HCT116 (cell line): ENCODE results near the gene EPPIN. TPM values are rescaled to one million over a fixed set of nuclear protein-coding genes. Genes with fewer than 3 reads are reported as not detected.

Experiments
- ATAC-seq: fragments of 200-7000 bp; cut with Tn5 transposase; 2 replicates; pipeline ENCODE4 v1.9.1; 2020; ENCODE audit warnings: mild to moderate bottlenecking, moderate library complexity
- BruUV-seq: library from RNA; stranded (reverse); fragments of 400-500 nt; replicated peaks from 2 replicates; lab custom pipeline; 2021; lab: Mats Ljungman, UMichigan
- CTCF ChIA-PET: fragments of 300-600 bp; sonication (Branson Sonifier 250); formaldehyde crosslinking; loops from one replicate; lab custom pipeline; 2021; ENCODE audit warnings: antibody characterized with exemption; lab: Charles Lee
- POLR2A ChIA-PET: fragments of 300-600, 350-600 bp; sonication (Branson Sonifier 250); formaldehyde crosslinking; loops from one replicate; lab custom pipeline; 2021; ENCODE audit warnings: antibody characterized with exemption; lab: Charles Lee
- RAD21 ChIA-PET, 2 experiments: fragments of 300-600 bp; sonication (Branson Sonifier 250); formaldehyde crosslinking; loops; one replicate each; lab custom pipeline; 2023; ENCODE audit warnings: low total read pairs in 2 of 2; ENCODE audit not compliant: uncharacterized antibody in 2 of 2, unreplicated experiment in 2 of 2, low non-redundant PET in 1 of 2; lab: Charles Lee
- DNase-seq: peaks from one replicate; pipeline ENCODE4 v3.0.0-alpha.2; 2010; ENCODE audit warnings: low read depth, low spot score
- H2AFZ ChIP-seq: fragments of 200-600 bp; shearing (Covaris generic), sonication (generic); 2 replicates; pipeline ENCODE4 v1.6.1; 2017; ENCODE audit warnings: low read depth, mixed run types, mixed read lengths, antibody characterized with exemption, low read length; ENCODE audit not compliant: poor library complexity, severe bottlenecking
- H3K27ac ChIP-seq: 2 replicates; pipeline ENCODE4 v1.5.1; 2012; ENCODE audit warnings: low read depth, low read length
- H3K27me3 ChIP-seq: fragments of 200-600 bp; sonication (generic); 2 replicates; pipeline ENCODE4 v1.6.1; 2016; ENCODE audit warnings: mixed run types, low read length, mixed read lengths; ENCODE audit not compliant: insufficient read depth
- H3K36me3 ChIP-seq, 2 experiments: fragments of 200-500 bp in 1 of 2; fragments of 200-600 bp in 1 of 2; sonication (Bioruptor generic) in 1 of 2; sonication (generic) in 1 of 2; 2 replicates each; pipeline versions ENCODE4 v1.5.1 to v1.6.1; 2014 to 2016; ENCODE audit warnings: low read length in 2 of 2, inconsistent platforms in 1 of 2, mixed read lengths in 1 of 2, mixed run types in 1 of 2; ENCODE audit not compliant: insufficient read depth in 2 of 2, control insufficient read depth in 1 of 2
- H3K4me1 ChIP-seq, 2 experiments: fragments of 200-600 bp in 1 of 2; sonication (generic) in 1 of 2; 2 replicates each; pipeline versions ENCODE4 v1.5.1 to v1.6.1; 2012 to 2017; ENCODE audit warnings: low read length in 2 of 2, inconsistent platforms in 1 of 2, mild to moderate bottlenecking in 1 of 2, mixed read lengths in 1 of 2, mixed run types in 1 of 2, moderate library complexity in 1 of 2; ENCODE audit not compliant: insufficient read depth in 2 of 2, control insufficient read depth in 1 of 2
- H3K4me2 ChIP-seq: fragments of 200-600 bp; sonication (generic); 2 replicates; pipeline ENCODE4 v1.6.1; 2017; ENCODE audit warnings: mixed run types, low read length, mixed read lengths
- H3K4me3 ChIP-seq, 2 experiments: fragments of 200-600 bp in 1 of 2; sonication (generic) in 1 of 2; replicated peaks in 1 of 2; 2 replicates each; pipeline ENCODE4 v1.5.1; 2011 to 2016; ENCODE audit warnings: low read length in 2 of 2, control low read depth in 1 of 2, low read depth in 1 of 2, mild to moderate bottlenecking in 1 of 2, mixed read lengths in 1 of 2, mixed run types in 1 of 2
- H3K79me2 ChIP-seq: fragments of 200-600 bp; sonication (generic); 2 replicates; pipeline ENCODE4 v1.6.1; 2017; ENCODE audit warnings: mild to moderate bottlenecking, mixed run types, low read length, moderate library complexity, mixed read lengths; ENCODE audit not compliant: insufficient read depth
- H3K9ac ChIP-seq: fragments of 200-600 bp; sonication (generic); 2 replicates; pipeline ENCODE4 v1.6.1; 2016; ENCODE audit warnings: low read length, mixed read lengths
- H3K9me2 ChIP-seq: fragments of 200-600 bp; sonication (generic), shearing (Covaris generic); 2 replicates; pipeline ENCODE4 v1.6.1; 2017; ENCODE audit warnings: mixed run types, mild to moderate bottlenecking, moderate library complexity; ENCODE audit not compliant: insufficient read depth
- H3K9me3 ChIP-seq, 2 experiments: fragments of 200-500 bp in 1 of 2; fragments of 200-600 bp in 1 of 2; sonication (Bioruptor generic) in 1 of 2; sonication (generic) in 1 of 2; 2 replicates each; pipeline ENCODE4 v1.6.1; 2014 to 2017; ENCODE audit warnings: low read length in 2 of 2, mixed read lengths in 2 of 2, inconsistent platforms in 1 of 2, low read depth in 1 of 2, mild to moderate bottlenecking in 1 of 2, mixed run types in 1 of 2, moderate library complexity in 1 of 2; ENCODE audit not compliant: control insufficient read depth in 1 of 2, insufficient read depth in 1 of 2
- H4K20me1 ChIP-seq: fragments of 200-600 bp; sonication (generic), shearing (Covaris generic); 2 replicates; pipeline ENCODE4 v1.6.1; 2017; ENCODE audit warnings: mixed run types, mild to moderate bottlenecking, moderate library complexity; ENCODE audit not compliant: insufficient read depth
- ELF1 ChIP-seq: IDR thresholded peaks from 2 replicates; pipeline ENCODE4 v1.6.1; 2012; ENCODE audit warnings: low read depth, borderline replicate concordance
- intact Hi-C: fragments of 100-400 bp; cut with micrococcal nuclease; formaldehyde crosslinking; loops from 2 replicates; pipeline ENCODE4 v1.10.0; 2022
- total RNA-seq: library from RNA; stranded (reverse); gene quantifications from one replicate; pipeline ENCODE4 v1.2.1, GENCODE V29; 2021; ENCODE audit not compliant: unreplicated experiment
- TF ChIP-seq, protein P1 (sequence below): IDR thresholded peaks from 2 replicates; pipeline ENCODE4 v1.6.1; 2012; ENCODE audit warnings: low read depth

Gene EPPIN
- total RNA-seq, 1 experiment from 2014 or later, result not detected

DNA sequence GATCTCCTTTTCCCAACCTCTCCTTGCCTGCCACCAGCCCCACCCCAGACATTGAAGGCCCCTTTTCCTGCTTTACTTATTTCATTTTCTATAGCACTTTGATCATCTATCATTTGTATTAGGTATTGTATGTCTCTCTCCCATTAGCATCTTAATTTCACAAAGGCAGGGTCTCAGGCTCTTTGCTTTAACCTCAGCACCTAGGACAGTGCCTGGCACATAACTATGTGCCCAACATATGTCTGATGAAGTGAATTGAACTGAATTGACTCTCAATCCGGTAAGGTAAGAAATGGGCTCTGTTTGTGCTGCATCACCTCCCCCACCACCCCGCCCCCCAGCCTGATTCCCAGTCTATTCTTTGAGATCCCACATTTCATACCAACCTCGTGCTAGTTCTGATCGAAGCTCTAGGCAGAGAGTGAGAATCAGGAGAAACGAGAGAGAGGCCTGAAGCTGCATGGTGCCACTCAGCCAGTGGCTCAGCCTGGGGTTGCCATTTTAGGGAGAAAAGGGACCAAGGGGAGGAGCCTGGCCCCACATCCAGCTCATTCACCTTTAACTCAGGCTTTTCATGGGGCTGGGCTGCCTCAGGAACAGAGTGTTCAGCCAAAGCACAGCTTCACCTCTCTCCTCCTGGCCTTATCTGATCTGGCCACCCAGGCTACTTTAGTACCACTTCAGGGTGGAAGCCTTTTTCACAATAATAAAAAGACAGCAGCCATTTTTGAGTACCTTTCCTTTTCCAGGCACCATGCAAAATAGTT, 31.9 kb downstream of the EPPIN start, which contains the start of gene SPINT3:
Gene SPINT3, minus strand, starts transcription at position 476 of the 767 bp plus-strand sequence. Its CDS starts 14 bp downstream, at position 462.
- no peaks in the 10 kb centered on the region for H3K9me3 ChIP-seq
- no peaks in the 10 kb centered on the region for H3K79me2 ChIP-seq
- no peak within 1 kb of the TSS for H3K4me3 ChIP-seq
- no peaks in the 10 kb centered on the region for H3K9me2 ChIP-seq
- no peak within 1 kb of the TSS for H3K4me2 ChIP-seq
- no TSS peak for BruUV-seq
- peaks cover 19% of the 10 kb centered on the region; the same call in 1 of the 2 replicates for H3K27me3 ChIP-seq
- H4K20me1 ChIP-seq, result no peaks in the 10 kb centered on the region
- H3K9ac ChIP-seq, result no peak within 1 kb of the TSS
- no peak for DNase-seq
- intact Hi-C loops, result no loop called here
- TF ChIP-seq, protein P1, sequence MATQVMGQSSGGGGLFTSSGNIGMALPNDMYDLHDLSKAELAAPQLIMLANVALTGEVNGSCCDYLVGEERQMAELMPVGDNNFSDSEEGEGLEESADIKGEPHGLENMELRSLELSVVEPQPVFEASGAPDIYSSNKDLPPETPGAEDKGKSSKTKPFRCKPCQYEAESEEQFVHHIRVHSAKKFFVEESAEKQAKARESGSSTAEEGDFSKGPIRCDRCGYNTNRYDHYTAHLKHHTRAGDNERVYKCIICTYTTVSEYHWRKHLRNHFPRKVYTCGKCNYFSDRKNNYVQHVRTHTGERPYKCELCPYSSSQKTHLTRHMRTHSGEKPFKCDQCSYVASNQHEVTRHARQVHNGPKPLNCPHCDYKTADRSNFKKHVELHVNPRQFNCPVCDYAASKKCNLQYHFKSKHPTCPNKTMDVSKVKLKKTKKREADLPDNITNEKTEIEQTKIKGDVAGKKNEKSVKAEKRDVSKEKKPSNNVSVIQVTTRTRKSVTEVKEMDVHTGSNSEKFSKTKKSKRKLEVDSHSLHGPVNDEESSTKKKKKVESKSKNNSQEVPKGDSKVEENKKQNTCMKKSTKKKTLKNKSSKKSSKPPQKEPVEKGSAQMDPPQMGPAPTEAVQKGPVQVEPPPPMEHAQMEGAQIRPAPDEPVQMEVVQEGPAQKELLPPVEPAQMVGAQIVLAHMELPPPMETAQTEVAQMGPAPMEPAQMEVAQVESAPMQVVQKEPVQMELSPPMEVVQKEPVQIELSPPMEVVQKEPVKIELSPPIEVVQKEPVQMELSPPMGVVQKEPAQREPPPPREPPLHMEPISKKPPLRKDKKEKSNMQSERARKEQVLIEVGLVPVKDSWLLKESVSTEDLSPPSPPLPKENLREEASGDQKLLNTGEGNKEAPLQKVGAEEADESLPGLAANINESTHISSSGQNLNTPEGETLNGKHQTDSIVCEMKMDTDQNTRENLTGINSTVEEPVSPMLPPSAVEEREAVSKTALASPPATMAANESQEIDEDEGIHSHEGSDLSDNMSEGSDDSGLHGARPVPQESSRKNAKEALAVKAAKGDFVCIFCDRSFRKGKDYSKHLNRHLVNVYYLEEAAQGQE, result peak; percentile 53
- no peak for TF ChIP-seq ELF1
- H3K4me1 ChIP-seq, result peaks cover 0 to 5% of the 10 kb centered on the region in 2 experiments; a peak in 1 of 4 replicates
- POLR2A ChIA-PET, result interaction anchor here (0.9 kb wide), 1 partner anchor 30 kb away, joined by 3 read pairs; no protein-coding TSS in a partner anchor
- H3K36me3 ChIP-seq, result no peaks in the 10 kb centered on the region
- CTCF ChIA-PET, result no interaction called here
- H2AFZ ChIP-seq, result no peak within 1 kb of the TSS
- RAD21 ChIA-PET, result no interaction called here
- no peak within 1 kb of the TSS for H3K27ac ChIP-seq
- ATAC-seq, result no peak
